GM19455 (cell line): ENCODE measurements around the gene MCM8.

Source experiments
- ATAC-seq: cut with Tn5 transposase; IDR thresholded peaks from one replicate; pipeline ENCODE4 v1.9.1; 2021; ENCODE audit not compliant: unreplicated experiment

The MCM8 gene

DNA sequence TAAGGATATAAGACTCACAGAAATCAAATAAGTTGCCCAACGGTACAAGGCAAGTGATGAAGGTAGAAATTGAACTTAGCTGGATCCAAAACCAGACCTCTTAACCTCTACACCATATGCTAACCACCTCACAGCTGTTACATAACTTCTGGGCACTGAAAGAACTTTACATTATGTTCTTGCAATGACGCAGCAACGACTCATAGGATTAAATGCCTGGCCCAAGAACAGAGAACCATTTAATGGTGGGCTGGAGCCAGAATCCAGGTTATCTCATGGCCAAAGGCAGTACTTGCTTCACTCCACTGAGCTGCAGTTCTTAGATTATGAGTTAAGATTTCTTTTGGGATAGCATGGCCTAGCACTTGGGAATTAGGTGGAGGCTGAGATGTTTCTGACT, 4.5 kb upstream of the MCM8 start:
- no peak for ATAC-seq

DNA sequence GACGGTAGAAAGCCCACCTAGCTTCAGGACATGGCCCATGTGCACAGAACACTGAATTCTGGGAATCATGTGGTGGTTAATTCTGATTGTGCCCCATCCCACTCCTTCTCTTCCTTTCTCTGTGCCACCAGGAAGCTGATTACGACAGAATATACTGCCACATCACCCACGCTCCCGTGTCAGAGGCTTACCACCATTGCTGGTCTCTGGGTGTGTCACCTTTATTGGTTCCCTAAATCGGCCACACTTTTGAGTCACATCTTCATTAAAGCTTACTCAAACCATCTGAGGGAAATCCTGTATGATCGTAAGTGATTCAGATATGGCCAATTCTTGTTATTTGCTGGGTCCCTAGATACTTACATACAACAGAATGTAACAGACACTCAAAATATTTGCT, 3.2 kb upstream of the MCM8 start:
- ATAC-seq, result no peak

DNA sequence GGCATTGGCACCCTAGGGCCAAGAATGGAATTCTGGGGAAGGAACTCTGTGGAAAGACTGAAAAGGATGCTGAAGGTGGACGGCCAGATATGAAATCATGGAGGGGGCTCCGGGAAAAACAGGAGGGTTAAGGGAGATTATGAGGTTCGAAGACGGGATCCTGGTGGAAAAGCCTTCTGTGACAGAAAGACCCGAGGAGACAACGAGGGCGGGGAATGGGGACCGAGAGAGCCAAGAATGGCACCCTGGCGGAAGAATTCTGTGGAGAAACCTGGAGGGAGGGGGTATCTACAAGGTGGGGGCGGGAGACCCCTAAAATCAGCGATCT, 545 bp upstream of the MCM8 start:
- ATAC-seq, result no peak

DNA sequence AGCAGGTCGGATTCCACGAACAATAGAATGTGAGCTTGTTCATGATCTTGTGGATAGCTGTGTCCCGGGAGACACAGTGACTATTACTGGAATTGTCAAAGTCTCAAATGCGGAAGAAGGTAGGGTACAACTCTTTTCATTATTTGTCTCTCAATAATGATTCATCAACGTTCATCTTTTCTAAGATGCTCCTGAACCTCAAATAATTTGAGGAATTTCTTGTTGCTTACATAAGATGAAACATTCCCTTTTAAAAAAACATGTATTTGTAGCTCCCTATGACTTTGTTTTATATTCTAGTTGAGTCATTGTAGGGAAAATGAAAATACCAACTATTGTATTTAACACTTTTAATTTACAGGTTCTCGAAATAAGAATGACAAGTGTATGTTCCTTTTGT, 17.0 kb downstream of the MCM8 start:
- ATAC-seq, result no peak

DNA sequence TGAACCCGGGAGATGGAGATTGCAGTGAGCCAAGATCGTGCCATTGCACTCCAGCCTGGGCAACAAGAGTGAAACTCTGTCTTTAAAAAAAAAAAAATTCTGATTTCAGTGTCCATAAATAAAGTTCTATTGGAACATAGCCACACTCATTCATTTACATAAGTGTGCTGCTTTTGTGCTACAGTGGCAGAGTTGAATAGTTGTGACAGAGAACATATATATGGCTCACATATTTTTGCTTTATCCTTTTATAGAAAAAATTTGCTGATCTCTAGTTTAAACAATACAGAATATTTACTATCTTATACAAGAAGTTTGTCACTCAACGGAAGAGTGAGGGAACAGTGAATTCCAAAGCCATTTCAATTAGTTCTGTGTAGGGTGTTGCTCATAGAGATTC, 18.0 kb downstream of the MCM8 start:
- ATAC-seq, result no peak

DNA sequence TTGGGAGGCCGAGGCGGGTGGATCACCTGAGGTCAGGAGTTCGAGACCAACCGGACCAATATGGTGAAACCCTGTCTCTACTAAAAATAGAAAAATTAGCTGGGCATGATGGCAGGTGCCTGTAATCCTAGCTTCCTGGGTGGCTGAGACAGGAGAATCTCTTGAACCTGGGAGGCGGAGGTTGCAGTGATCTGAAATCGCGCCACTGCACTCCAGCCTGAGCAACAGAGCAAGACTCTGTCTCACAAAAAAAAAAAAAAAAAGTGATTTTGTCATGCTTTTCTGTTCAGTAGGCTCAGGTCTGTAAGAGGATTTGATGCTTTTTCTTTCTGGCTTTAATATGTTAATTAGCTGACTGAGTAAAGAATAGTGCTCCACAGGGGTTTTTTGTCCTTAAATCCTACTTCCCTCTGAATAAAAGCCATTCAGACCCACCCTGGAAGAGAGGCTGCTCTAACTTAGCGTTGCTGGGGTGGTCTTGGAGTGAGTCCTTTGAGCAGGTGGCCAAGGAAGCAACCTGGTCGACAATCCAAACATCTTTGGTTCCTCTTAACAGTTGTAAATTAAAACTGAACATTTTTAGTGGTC, 19.0 kb downstream of the MCM8 start:
- ATAC-seq, result no peak

DNA sequence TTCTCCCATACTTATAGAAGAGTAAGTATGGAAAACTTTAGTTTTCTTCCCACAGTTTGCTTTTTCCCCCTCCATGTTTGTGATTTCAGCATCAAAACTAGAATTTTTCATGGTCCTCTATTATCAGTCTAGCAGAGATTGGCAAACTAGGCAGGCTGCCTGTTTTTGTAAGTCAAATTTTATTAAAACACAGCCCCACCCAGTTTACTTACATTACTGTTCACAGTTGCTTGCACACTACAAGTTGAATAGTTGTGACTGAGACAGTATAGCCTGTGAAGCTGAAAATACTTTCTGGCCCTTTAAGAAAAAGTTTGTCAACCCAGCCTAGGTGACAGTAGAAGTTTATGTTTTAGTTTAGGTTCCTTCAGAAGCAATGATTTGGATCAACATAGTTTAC, 19.5 kb downstream of the MCM8 start:
- ATAC-seq, result no peak

DNA sequence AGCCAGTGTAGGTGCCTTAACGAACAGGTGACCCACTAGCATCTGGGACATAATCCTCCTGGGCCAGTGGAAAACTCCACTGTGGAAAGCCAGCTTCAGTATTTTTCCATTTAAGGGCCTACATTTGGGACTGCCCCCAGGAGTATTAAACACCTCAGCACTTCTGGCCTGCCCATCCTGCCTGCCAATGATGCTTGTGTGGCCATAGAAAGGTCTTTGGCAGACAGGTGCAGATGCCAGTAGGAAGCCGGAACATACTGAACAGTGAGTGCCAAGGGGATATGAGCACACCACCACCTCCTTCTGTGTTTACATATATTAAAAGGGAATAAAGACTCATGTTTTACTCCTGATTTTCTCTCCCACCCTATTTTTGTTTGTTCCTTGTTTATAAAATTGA, 19.9 kb downstream of the MCM8 start:
- no peak for ATAC-seq

DNA sequence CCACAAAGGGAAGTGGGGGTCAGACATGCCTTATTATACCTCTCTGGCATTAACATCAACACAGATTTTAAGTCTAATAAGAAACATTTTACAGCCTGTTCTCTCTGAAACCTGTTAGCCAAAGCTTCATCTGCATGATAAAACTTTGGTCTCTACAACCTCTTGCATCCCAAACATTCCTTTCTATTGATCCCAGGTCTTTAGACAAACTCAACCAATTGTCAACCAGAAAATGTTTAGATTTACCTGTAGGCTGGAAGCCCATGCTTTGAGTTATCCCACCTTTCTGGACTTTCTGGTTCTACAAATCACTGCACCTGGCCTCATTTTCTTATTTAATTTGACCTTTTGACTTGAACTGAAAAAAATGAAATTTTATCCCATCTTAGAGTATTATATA, 20.8 kb downstream of the MCM8 start:
- no peak for ATAC-seq

DNA sequence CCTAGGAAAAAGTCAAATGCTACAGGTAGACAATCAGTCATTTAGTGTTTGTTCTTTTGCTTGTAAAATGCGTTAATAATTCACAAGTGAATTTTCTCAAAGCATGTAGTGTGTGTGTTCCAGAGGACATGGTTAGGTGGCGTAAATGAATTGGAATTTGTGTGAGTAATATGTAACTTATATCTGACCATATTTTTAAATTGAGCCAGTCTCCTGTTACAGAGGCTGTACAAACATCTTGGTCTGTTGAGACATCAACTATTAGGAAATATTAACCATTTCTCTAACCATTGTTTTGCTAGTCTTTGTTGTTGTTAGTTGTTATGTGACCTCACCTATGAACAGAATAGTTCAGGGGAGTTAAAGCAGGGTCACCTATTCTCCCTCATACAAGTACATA, 22.7 kb downstream of the MCM8 start:
- ATAC-seq, result no peak

DNA sequence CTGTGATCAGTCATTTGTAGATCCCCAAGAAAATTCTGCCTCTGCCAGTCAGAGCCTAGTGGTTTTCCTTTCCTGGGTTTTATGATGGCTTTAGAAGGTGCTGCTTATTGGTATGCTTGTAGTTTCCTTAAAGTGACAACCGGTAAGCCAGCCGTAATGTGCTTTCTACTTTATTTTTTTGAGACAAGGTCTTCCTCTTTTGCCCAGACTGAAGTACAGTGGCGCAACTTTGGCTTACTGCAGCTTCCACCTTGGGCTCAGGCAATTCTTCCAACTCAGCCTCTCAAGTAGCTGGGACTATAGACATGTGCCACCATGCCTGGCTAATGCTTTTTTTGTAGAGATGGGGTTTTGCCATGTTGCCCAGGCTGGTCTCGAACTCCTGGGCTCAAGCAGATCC, 23.5 kb downstream of the MCM8 start:
- ATAC-seq, result no peak

DNA sequence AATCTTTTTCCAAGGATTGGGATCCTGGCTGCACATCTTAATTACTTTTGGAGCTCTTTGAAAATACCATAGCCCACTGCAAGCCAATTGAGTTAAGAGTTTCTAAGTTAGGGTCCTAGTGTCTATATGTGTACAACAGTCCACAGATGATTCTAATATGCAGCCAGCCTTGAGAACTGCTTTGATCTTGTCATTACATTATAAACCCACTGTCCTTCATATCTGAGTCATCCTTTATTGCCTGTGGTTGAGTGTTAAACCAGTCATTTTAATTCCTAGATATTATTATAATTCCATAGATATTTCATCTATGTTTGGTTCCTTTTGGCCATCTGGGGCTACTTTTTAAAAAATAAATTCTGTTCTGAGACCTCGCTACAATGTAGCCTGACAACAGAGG, 24.1 kb downstream of the MCM8 start:
- ATAC-seq, result no peak

DNA sequence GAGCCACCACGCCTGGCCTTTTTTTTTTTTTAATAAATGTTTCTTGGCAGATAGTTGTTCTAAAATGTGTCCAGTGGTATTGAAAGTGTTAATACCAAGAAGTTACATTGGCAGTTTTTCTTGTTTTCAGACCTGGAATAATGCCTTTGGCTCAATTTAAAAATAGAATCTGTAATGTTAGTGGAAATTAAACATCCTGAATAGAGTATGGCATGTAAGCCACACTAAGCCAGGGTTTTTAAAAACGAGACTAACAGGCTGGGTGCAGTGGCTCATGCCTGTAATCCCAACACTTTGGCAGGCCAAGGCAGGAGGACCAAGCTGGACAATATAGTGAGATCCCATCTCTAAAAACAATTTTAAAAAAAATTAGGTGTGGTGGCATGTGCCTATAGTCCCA, 25.3 kb downstream of the MCM8 start:
- no peak for ATAC-seq

DNA sequence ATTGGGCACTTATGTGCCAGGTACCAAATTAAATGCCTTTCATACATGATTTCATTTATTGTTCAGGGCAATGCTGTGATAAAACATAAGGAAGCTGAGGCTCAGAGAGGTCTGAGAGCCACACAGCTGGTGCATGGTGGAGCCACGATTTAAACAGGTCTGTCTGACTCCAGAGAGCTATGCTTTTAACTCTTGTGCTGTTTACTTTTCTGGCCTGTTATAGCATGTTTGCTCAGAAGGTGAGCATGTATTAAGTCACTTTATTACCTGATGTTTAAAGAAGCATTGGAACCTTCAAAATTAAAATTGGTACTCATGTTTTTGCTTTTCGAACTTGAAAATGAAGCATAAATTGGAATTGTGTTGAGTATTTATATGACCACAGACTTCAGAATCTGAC, 26.8 kb downstream of the MCM8 start:
- ATAC-seq, result no peak

DNA sequence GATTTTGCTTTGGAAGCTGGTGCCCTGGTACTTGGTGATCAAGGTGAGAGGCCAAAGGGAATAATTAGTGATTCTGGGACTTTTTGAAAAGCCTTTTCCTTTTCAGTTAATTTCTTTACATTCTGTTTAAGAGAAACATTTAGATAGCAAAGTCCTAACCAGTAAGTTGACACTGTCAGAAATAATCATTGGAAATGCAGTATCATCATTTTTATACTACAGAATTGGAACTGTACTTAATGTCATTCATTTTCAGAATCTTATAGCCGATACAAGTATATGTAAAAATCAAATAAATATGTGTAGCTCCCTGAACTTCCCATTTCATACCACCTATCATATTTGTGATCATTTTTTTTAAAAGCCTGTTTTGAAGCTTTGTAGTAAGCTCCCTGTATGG, 27.5 kb downstream of the MCM8 start:
- no peak for ATAC-seq

DNA sequence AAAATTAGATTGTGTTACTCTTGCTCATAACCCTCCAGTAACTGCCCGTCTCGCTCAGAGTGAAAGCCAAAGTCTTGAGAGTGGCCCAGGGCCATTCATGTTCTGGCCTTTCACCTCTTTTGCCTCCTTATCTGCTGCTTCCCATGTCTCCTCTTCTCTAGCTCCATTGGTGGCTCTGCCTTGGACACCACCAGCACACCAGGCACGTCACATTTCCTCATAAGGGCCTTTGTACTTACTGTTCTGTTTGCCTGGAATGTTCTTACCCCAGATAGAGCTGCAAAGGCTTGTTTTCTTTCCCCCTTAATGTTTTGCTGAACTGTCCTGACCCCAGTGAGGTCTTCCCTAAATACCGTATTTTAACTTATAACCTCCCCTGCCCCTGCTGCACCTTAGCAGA, 29.3 kb downstream of the MCM8 start:
- ATAC-seq, result no peak

DNA sequence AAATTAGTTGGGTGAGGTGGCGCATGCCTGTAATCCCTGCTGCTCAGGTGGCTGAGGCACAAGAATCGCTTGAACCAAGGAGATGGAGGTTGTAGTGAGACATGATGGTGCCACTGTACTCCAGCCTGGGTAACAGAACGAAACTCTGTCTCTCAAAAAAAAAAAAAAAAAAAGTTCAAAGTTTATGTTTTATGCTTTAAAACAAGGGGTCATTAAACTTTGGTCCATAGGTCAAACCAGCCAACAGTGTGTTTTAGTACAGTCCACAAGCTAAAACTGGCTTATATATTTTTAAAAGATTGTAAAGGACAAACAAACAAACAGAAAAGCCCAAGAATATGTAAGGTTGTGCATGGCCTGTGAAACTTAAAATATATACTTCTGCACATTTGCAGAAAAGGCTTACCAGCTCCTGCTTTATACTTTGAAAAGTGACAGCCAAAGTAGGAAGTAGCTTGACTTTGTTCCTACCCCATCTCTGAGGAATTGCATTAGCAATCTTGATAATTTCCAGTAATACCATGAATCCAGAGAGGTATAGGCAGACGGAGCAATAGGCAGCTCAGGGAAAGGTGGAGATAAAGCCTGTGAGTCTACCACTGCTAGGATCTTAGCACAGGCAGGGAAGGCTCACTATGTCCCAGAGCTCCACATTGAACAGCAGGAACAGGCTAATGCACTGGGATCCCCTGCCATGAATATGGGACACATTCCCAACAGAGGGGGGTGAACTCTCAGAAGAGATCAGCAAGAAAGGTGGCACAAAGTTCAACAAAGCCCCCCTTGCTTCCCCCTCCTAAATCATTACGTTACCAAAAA, 30.5 kb downstream of the MCM8 start:
- ATAC-seq, result no peak

DNA sequence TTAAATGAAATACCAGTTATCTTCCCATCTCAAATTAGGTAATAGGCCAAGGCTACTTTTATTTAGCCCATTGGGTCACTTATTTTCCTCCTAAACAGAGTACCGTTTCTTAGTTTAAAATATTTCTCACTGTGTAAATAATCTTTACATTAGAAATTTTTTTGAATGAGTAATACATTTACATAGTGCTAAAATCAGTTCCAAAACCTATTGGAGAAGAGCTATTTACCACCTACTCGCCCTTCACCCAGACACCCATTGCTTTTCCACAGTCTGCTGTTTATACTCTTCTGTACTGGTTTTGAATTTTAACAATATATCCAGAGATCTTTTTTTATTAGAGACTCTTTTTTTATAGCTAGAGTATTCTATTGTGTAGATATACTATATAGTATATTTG, 36.9 kb downstream of the MCM8 start:
- ATAC-seq, result no peak

DNA sequence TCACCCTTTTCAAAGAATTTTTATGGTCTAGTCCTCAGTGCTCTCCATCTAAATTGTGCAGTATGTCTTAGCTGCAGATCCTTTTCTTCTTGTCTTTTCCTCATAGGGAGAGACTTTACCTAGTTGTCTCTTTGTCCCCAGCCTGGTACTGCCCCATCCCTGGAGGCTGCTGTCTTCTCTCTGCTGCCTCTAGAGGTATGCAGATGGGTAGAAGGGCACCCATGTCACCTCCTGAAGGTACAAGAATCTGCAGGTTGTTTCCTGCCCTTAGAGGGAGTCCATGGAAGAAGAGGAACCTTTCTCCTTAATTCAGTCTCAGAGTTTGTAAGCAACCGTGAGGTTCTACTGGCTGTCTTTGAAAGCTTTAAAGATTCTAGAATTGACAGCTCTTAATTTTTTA, 39.1 kb downstream of the MCM8 start:
- ATAC-seq, result no peak

DNA sequence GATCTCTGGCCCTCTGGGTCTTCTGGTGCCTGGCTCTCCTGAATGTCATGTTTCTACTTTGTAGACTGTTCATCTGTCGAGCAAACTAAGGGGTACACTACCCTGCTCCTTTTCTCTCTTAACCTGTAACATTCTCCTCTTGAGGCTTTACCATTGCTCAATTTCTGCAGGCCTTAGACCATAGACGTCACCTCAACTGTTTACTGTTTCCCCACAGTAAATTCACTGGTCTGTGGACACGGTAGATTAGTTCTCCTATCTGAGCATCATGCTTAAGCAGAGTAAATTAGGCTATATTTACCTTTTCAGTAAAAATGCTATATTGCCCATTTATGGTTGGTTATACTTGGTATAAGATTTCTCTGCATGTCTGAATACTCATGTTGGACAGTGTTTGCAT, 40.5 kb downstream of the MCM8 start:
- no peak for ATAC-seq

DNA sequence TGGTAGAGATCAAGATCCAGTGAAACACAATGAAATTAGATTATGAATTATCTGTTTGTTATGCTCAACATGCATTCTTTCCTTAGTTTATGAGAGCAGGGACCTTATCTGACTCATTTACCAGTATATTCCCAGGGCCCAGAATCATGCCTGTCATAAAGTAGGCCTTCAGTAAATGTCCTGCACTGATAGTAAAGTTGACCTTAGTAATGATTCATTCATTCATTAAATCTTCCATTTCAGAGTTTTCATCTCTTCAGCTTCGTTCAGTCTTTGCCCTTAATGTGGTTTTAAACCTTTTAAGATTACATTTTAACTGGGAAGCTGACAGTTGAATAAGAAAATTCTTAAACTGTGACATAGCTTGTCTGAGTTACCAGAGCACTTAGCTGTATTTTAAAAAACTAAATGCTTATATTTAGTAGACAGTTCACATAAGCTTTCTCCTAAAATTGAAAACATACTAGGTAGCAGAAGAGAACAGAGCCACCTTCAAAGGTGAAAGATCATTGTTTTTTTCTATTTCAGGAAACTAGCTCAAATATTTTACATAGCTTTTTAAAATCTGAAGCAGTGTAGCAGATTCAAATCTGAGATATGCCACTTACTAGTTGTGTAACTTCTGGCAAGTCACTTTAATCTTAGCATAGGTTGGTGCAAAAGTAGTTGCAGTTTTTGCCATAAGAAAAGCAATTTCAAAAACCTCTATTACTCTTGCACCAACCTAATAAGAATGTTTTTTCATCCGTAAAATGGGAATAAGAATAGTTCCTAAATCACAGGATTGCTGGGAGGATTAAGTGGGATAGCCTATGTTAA, 41.4 kb downstream of the MCM8 start:
- no peak for ATAC-seq

DNA sequence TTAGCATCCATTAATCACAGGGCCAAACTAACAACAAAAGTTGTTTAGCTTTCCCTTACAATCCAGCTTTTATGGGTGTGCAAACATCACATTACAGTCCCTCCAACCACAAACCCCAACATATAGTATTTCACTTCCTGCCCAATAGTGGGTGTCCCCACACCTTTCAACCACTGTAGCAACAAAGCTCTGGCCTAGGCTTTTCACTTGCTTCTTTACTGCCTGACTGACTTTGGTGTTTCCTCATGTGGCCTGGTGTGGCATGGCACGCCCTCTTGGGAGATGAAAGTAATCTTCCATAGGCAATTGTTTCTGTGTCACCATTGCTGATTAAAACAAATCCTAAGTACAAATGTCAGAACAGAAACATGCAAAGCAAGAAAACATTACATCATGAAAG, 46.3 kb downstream of the MCM8 start:
- ATAC-seq, result peak; percentile 90
